ENCODE measurements around the gene LAPTM5.

LAPTM5 gene

DNA sequence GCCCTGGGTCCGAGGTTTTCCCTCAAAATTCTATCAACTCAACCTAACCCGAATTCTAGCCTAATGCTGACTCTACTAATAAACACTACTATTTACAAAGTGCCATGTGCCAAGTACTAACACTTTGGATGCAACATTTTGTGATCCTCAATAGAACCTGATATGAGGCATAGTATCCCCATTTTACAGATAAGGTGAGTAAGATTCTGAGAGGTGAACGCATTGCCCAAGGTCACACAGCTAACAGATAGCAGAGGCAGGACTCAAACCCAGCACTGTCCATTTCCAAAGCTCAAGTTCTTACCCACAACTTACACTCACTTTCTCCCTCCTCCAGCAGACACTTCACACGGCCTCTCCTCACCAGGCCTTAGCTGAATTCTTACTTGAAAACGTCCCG, 46.0 kb upstream of the LAPTM5 start:
- CTCF ChIA-PET: interaction anchor here (0.8 to 5.9 kb wide), 3 partner anchors 21 to 108 kb away, joined by 3 to 159 read pairs (median 33); partner anchors contain the start of gene SDC3
- POLR2A ChIA-PET: interaction anchor here (2.2 to 4.0 kb wide), 2 partner anchors 21 to 107 kb away, joined by 8 to 36 read pairs; partner anchors contain the start of gene SDC3
- no peak for DNase-seq (ENCODE audit: extremely low spot score)
- TF ChIP-seq FOXM1 (IDR thresholded peaks at IDR 0.05; ENCODE audit: borderline replicate concordance) (no peak), ZNF384 (IDR thresholded peaks at IDR 0.05) (no peak), NFRKB (IDR thresholded peaks at IDR 0.05) (no peak), BHLHE40 (IDR thresholded peaks at IDR 0.05; ENCODE audit: borderline replicate concordance) (no peak), FOXA1 (IDR thresholded peaks at IDR 0.05) (no peak), L3MBTL2 (conservative IDR thresholded peaks at IDR 0.05) (no peak), LEF1 (IDR thresholded peaks at IDR 0.05; ENCODE audit: borderline replicate concordance) (no peak), ELF4 (IDR thresholded peaks at IDR 0.05) (no peak), SUZ12 (IDR thresholded peaks at IDR 0.05) (no peak), SP1 (IDR thresholded peaks at IDR 0.05) (no peak), ARNT (IDR thresholded peaks at IDR 0.05) (no peak), CTBP1 (IDR thresholded peaks at IDR 0.05; ENCODE audit: borderline replicate concordance) (no peak), HDGF (IDR thresholded peaks at IDR 0.05; ENCODE audit: borderline replicate concordance) (no peak)
- TF ChIP-seq, protein P1, sequence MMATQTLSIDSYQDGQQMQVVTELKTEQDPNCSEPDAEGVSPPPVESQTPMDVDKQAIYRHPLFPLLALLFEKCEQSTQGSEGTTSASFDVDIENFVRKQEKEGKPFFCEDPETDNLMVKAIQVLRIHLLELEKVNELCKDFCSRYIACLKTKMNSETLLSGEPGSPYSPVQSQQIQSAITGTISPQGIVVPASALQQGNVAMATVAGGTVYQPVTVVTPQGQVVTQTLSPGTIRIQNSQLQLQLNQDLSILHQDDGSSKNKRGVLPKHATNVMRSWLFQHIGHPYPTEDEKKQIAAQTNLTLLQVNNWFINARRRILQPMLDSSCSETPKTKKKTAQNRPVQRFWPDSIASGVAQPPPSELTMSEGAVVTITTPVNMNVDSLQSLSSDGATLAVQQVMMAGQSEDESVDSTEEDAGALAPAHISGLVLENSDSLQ (IDR thresholded peaks at IDR 0.05): no peak

GRCh38 chr1:30801771-30802198, 44.2 kb upstream of the LAPTM5 start:
- POLR2A ChIA-PET: interaction anchor here (0.6 to 4.0 kb wide), 6 partner anchors 15 to 109 kb away, joined by 3 to 36 read pairs (median 4); partner anchors contain the start of genes MATN1 and SDC3
- DNase-seq (ENCODE audit: extremely low spot score): peak; percentile 91
- CTCF ChIA-PET: interaction anchor here (0.6 to 5.9 kb wide), 36 partner anchors 8 to 1551 kb away, joined by 3 to 159 read pairs (median 5); partner anchors contain the start of genes MATN1 and SDC3
- TF ChIP-seq, protein P1 (IDR thresholded peaks at IDR 0.05): peak; percentile 19; the same call in 1 of the 2 replicates
- TF ChIP-seq HDGF (IDR thresholded peaks at IDR 0.05; ENCODE audit: borderline replicate concordance) (no peak), SUZ12 (IDR thresholded peaks at IDR 0.05) (no peak), FOXK2 (IDR thresholded peaks at IDR 0.05) (no peak)

DNA sequence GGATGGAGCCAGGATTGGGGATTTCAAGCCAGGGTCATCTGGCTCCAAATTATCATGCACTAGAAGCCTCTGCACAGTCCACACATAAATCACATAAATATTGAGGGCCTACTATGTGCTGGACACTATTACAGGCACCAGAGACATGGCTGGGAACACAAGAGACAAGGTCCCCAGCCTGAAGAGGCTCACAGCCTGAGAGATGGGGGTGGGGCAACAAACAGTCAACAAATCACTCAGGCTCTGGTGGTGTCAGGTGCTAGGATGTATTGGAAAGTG, 41.6 kb upstream of the LAPTM5 start:
- ChIA-PET CTCF (no interaction called here), POLR2A (no interaction called here)
- TF ChIP-seq BHLHE40 (IDR thresholded peaks at IDR 0.05; ENCODE audit: borderline replicate concordance): no peak
- no peak for TF ChIP-seq ARNT (IDR thresholded peaks at IDR 0.05)
- TF ChIP-seq FOXM1 (IDR thresholded peaks at IDR 0.05; ENCODE audit: borderline replicate concordance): no peak
- TF ChIP-seq ELF4 (IDR thresholded peaks at IDR 0.05): no peak
- no peak for TF ChIP-seq NFRKB (IDR thresholded peaks at IDR 0.05)
- TF ChIP-seq HDGF (IDR thresholded peaks at IDR 0.05; ENCODE audit: borderline replicate concordance): no peak
- no peak for TF ChIP-seq L3MBTL2 (conservative IDR thresholded peaks at IDR 0.05)
- DNase-seq (ENCODE audit: extremely low spot score): no peak

GRCh38 chr1:30798389-30799232, 41.0 kb upstream of the LAPTM5 start:
- ChIA-PET POLR2A (interaction anchor here (0.5 kb wide), 1 partner anchor 26 kb away, joined by 3 read pairs; no protein-coding TSS in a partner anchor), CTCF (interaction anchor here (1.0 to 1.2 kb wide), 2 partner anchors 16 to 19 kb away, joined by 4 to 6 read pairs; no protein-coding TSS in a partner anchor)
- TF ChIP-seq FOXK2 (IDR thresholded peaks at IDR 0.05) (no peak), L3MBTL2 (conservative IDR thresholded peaks at IDR 0.05) (no peak), SP1 (IDR thresholded peaks at IDR 0.05) (no peak), LEF1 (IDR thresholded peaks at IDR 0.05; ENCODE audit: borderline replicate concordance) (no peak), ELF4 (IDR thresholded peaks at IDR 0.05) (no peak), CTBP1 (IDR thresholded peaks at IDR 0.05; ENCODE audit: borderline replicate concordance) (no peak), TARDBP (IDR thresholded peaks at IDR 0.05) (no peak), FOXA1 (IDR thresholded peaks at IDR 0.05) (no peak), ZNF384 (IDR thresholded peaks at IDR 0.05) (no peak), HDGF (IDR thresholded peaks at IDR 0.05; ENCODE audit: borderline replicate concordance) (no peak)
- no peak for DNase-seq (ENCODE audit: extremely low spot score)

- ChIA-PET POLR2A (no interaction called here), CTCF (interaction anchor here (0.8 to 1.0 kb wide), 2 partner anchors 12 to 119 kb away, joined by 3 read pairs; no protein-coding TSS in a partner anchor)
- DNase-seq (ENCODE audit: extremely low spot score): no peak
- TF ChIP-seq NFRKB (IDR thresholded peaks at IDR 0.05): no peak
These were observed 37.5 kb upstream of the LAPTM5 start for GRCh38 chr1:30795026-30795425.

DNA sequence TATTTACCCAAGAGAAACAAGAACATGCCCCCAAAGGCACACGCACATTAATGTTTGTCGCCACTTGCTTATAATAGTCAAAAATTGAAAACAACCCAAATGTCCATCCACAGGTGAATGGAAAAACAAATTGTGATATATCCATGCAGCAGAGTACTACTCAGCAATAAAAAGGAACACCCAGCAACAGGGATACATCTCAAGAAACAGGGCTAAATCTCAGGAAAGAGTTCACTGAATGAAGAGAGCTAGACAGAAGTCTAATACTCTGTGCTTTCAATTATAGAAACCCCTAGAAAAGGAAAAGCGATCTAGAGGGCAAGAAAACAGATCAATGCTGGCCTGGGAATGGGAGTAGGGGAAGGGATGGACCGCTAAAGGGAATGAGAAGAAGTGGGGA, 36.7 kb upstream of the LAPTM5 start:
- ChIA-PET CTCF (interaction anchor here (0.6 to 1.2 kb wide), 3 partner anchors 8 to 134 kb away, joined by 3 to 7 read pairs (median 4); no protein-coding TSS in a partner anchor), POLR2A (no interaction called here)
- DNase-seq (ENCODE audit: extremely low spot score): no peak
- TF ChIP-seq NFRKB (IDR thresholded peaks at IDR 0.05) (no peak), FOXM1 (IDR thresholded peaks at IDR 0.05; ENCODE audit: borderline replicate concordance) (no peak), ZNF384 (IDR thresholded peaks at IDR 0.05) (no peak), LEF1 (IDR thresholded peaks at IDR 0.05; ENCODE audit: borderline replicate concordance) (no peak), L3MBTL2 (conservative IDR thresholded peaks at IDR 0.05) (no peak), ARNT (IDR thresholded peaks at IDR 0.05) (no peak), FOXK2 (IDR thresholded peaks at IDR 0.05) (no peak), SUZ12 (IDR thresholded peaks at IDR 0.05) (no peak), HDGF (IDR thresholded peaks at IDR 0.05; ENCODE audit: borderline replicate concordance) (no peak), FOXA1 (IDR thresholded peaks at IDR 0.05) (no peak), CTBP1 (IDR thresholded peaks at IDR 0.05; ENCODE audit: borderline replicate concordance) (no peak)

DNA sequence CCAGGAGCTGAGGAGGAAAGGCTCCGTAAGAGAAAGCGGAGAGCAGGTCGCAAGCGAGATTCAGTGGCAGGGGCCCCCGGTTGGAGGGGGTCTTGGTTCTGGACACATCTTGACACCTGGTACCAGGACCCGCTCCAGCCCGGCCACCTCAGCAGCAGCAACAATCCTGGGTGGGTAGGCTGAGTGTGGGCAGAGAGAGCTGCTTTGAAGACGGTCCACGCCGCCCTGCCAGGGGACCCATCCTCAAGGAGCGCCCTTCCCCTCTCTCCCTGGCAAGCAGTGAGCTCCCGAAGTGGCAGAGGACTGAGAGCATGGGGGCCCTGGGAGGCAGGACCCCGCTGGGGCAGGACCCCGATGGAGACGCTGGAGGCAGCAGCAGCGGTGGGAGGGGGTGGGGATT, 35.6 kb upstream of the LAPTM5 start:
- DNase-seq (ENCODE audit: extremely low spot score): no peak
- ChIA-PET CTCF (interaction anchor here (0.9 to 1.8 kb wide), 5 partner anchors 9 to 118 kb away, joined by 3 to 11 read pairs (median 4); no protein-coding TSS in a partner anchor), POLR2A (no interaction called here)
- no peak for TF ChIP-seq ARNT (IDR thresholded peaks at IDR 0.05)
- TF ChIP-seq FOXA1 (IDR thresholded peaks at IDR 0.05): no peak
- no peak for TF ChIP-seq FOXK2 (IDR thresholded peaks at IDR 0.05)
- no peak for TF ChIP-seq SUZ12 (IDR thresholded peaks at IDR 0.05)
- TF ChIP-seq HDGF (IDR thresholded peaks at IDR 0.05; ENCODE audit: borderline replicate concordance): no peak
- no peak for TF ChIP-seq LEF1 (IDR thresholded peaks at IDR 0.05; ENCODE audit: borderline replicate concordance)
- no peak for TF ChIP-seq CTBP1 (IDR thresholded peaks at IDR 0.05; ENCODE audit: borderline replicate concordance)
- TF ChIP-seq SP1 (IDR thresholded peaks at IDR 0.05): no peak
- TF ChIP-seq FOXM1 (IDR thresholded peaks at IDR 0.05; ENCODE audit: borderline replicate concordance): no peak
- TF ChIP-seq ELF4 (IDR thresholded peaks at IDR 0.05): no peak
- TF ChIP-seq, protein P1 (IDR thresholded peaks at IDR 0.05): no peak
- TF ChIP-seq NFRKB (IDR thresholded peaks at IDR 0.05): no peak
- no peak for TF ChIP-seq BHLHE40 (IDR thresholded peaks at IDR 0.05; ENCODE audit: borderline replicate concordance)
- no peak for TF ChIP-seq TARDBP (IDR thresholded peaks at IDR 0.05)

All from HEK293T (cell line).